HEK293 (cell line): ENCODE measurements around the gene ERBIN.
A peak's percentile ranks its signal among the peaks of the same experiment; 100 is the strongest.

Source experiments
- CTCF ChIA-PET: fragments of 350-600 bp; formaldehyde crosslinking; extraction: SDS; loops from one replicate; lab custom pipeline; 2021; ENCODE audit warnings: antibody characterized with exemption; lab: Yijun Ruan, JAX
- POLR2A ChIA-PET: fragments of 300-600 bp; formaldehyde crosslinking; extraction: SDS; loops from one replicate; lab custom pipeline; 2020; ENCODE audit warnings: antibody characterized with exemption, inconsistent platforms; lab: Yijun Ruan, JAX
- H3K27ac ChIP-seq: fragments of 200-500 bp; sonication (Bioruptor generic); 2 replicates; pipeline ENCODE4 v1.5.1; 2014; ENCODE audit warnings: low read depth, low read length, control low read depth, inconsistent platforms; ENCODE audit errors: extremely low read depth
- H3K36me3 ChIP-seq, 2 experiments: fragments of 200-500 bp in 1 of 2; sonication (Bioruptor generic) in 1 of 2; 1 replicate in 1 of 2; 2 replicates in 1 of 2; pipeline ENCODE4 v1.5.1; 2014 to 2017; ENCODE audit warnings: inconsistent platforms in 2 of 2, low read length in 2 of 2; ENCODE audit not compliant: control insufficient read depth in 2 of 2, insufficient read depth in 1 of 2
- H3K4me1 ChIP-seq: fragments of 200-500 bp; sonication (Bioruptor generic); 2 replicates; pipeline ENCODE4 v1.5.1; 2014; ENCODE audit warnings: mild to moderate bottlenecking, low read length, inconsistent platforms; ENCODE audit not compliant: control insufficient read depth, insufficient read depth
- H3K4me3 ChIP-seq: 2 replicates; pipeline ENCODE4 v1.5.1; 2011; ENCODE audit warnings: low read depth, mild to moderate bottlenecking, control low read depth, low read length, moderate library complexity
- H3K9me3 ChIP-seq: fragments of 200-500 bp; sonication (Bioruptor generic); 2 replicates; pipeline ENCODE4 v1.5.1; 2014; ENCODE audit warnings: low read depth, low read length, inconsistent platforms; ENCODE audit not compliant: control insufficient read depth, insufficient read depth
- HIC1 ChIP-seq: fragments of 450-650 bp; formaldehyde crosslinking; IDR thresholded peaks from 2 replicates; pipeline ENCODE4 v1.5.1; 2016; ENCODE audit warnings: missing biosample characterization, missing genetic modification characterization
- KLF9 ChIP-seq: fragments of 450-650 bp; formaldehyde crosslinking; IDR thresholded peaks from 2 replicates; pipeline ENCODE4 v1.5.1; 2016; ENCODE audit warnings: missing biosample characterization, missing genetic modification characterization, low read depth
- PRDM10 ChIP-seq: fragments of 450-650 bp; formaldehyde crosslinking; IDR thresholded peaks from 2 replicates; pipeline ENCODE4 v1.5.1; 2016; ENCODE audit warnings: missing biosample characterization, missing genetic modification characterization
- PRDM2 ChIP-seq: fragments of 450-650 bp; formaldehyde crosslinking; IDR thresholded peaks from 2 replicates; pipeline ENCODE4 v1.5.1; 2016; ENCODE audit warnings: missing biosample characterization, missing genetic modification characterization, borderline replicate concordance
- RBAK ChIP-seq: fragments of 450-650 bp; formaldehyde crosslinking; IDR thresholded peaks from 2 replicates; pipeline ENCODE4 v1.5.1; 2016; ENCODE audit warnings: missing biosample characterization, missing genetic modification characterization
- ZNF121 ChIP-seq: fragments of 450-650 bp; formaldehyde crosslinking; IDR thresholded peaks from 2 replicates; pipeline ENCODE4 v1.5.1; 2016; ENCODE audit warnings: missing biosample characterization, missing genetic modification characterization
- ZNF146 ChIP-seq: fragments of 450-650 bp; formaldehyde crosslinking; IDR thresholded peaks from 2 replicates; pipeline ENCODE4 v1.5.1; 2016; ENCODE audit warnings: missing biosample characterization, missing genetic modification characterization
- ZNF169 ChIP-seq: fragments of 450-650 bp; formaldehyde crosslinking; IDR thresholded peaks from 2 replicates; pipeline ENCODE4 v1.5.1; 2016; ENCODE audit warnings: missing biosample characterization, missing genetic modification characterization
- ZNF221 ChIP-seq: fragments of 450-650 bp; formaldehyde crosslinking; IDR thresholded peaks from 2 replicates; pipeline ENCODE4 v1.5.1; 2017; ENCODE audit warnings: missing biosample characterization, missing genetic modification characterization, borderline replicate concordance
- ZNF292 ChIP-seq: fragments of 450-650 bp; formaldehyde crosslinking; IDR thresholded peaks from 2 replicates; pipeline ENCODE4 v1.5.1; 2016; ENCODE audit warnings: low read depth, missing biosample characterization, missing genetic modification characterization, borderline replicate concordance
- ZNF513 ChIP-seq: fragments of 450-650 bp; IDR thresholded peaks from 2 replicates; pipeline ENCODE4 v1.5.1; 2018; ENCODE audit warnings: missing biosample characterization, missing genetic modification characterization
- ZNF621 ChIP-seq: fragments of 450-650 bp; formaldehyde crosslinking; IDR thresholded peaks from 2 replicates; pipeline ENCODE4 v1.5.1; 2017; ENCODE audit warnings: missing biosample characterization, missing genetic modification characterization
- ZNF639 ChIP-seq: fragments of 450-650 bp; formaldehyde crosslinking; IDR thresholded peaks from 2 replicates; pipeline ENCODE4 v1.5.1; 2016; ENCODE audit warnings: missing biosample characterization, missing genetic modification characterization
- ZNF776 ChIP-seq: fragments of 450-650 bp; formaldehyde crosslinking; IDR thresholded peaks from 2 replicates; pipeline ENCODE4 v1.5.0; 2017; ENCODE audit warnings: missing biosample characterization, missing genetic modification characterization, borderline replicate concordance
- ZNF792 ChIP-seq: fragments of 450-650 bp; formaldehyde crosslinking; IDR thresholded peaks from 2 replicates; pipeline ENCODE4 v1.5.1; 2016; ENCODE audit warnings: missing biosample characterization, missing genetic modification characterization
- ZXDB ChIP-seq: fragments of 450-650 bp; formaldehyde crosslinking; IDR thresholded peaks from 2 replicates; pipeline ENCODE4 v1.5.1; 2016; ENCODE audit warnings: missing biosample characterization, missing genetic modification characterization

Gene ERBIN

GRCh38 chr5:66001952-66002351 lies 75.6 kb downstream of the ERBIN start:
- H3K4me1 ChIP-seq, result no peaks in the 10 kb centered on the region; the same call in 1 of the 2 replicates
- ChIA-PET POLR2A (no interaction called here), CTCF (interaction anchor here (0.6 kb wide), 1 partner anchor 360 kb away, joined by 5 read pairs; no protein-coding TSS in a partner anchor)
- no peak overlapping the region for H3K4me3 ChIP-seq
- no peak overlapping the region for H3K27ac ChIP-seq
- no peaks in the 10 kb centered on the region for H3K9me3 ChIP-seq
- TF ChIP-seq ZNF121 (tag by site-specific recombination), result no peak
- peak; percentile 83 for TF ChIP-seq ZNF146 (tag by site-specific recombination)
- H3K36me3 ChIP-seq, result peaks cover 0 to 13% of the 10 kb centered on the region in 2 experiments; a peak in 1 of 3 replicates

GRCh38 chr5:66002415-66002814 lies 76.0 kb downstream of the ERBIN start:
- CTCF ChIA-PET, result interaction anchor here (0.6 to 1.4 kb wide), 3 partner anchors 221 to 360 kb away, joined by 3 to 5 read pairs (median 4); no protein-coding TSS in a partner anchor
- Histone ChIP-seq H3K4me3 (no peak overlapping the region), H3K4me1 (no peaks in the 10 kb centered on the region; the same call in 1 of the 2 replicates), H3K36me3 (peaks cover 0 to 13% of the 10 kb centered on the region in 2 experiments; a peak in 1 of 3 replicates), H3K9me3 (no peaks in the 10 kb centered on the region), H3K27ac (no peak overlapping the region)
- POLR2A ChIA-PET, result no interaction called here
- TF ChIP-seq KLF9 (tag by site-specific recombination) (no peak), ZNF621 (tag by site-specific recombination) (no peak), ZNF639 (no peak), ZNF221 (tag by site-specific recombination) (no peak), PRDM10 (no peak), ZNF513 (tag by site-specific recombination) (no peak), RBAK (tag by site-specific recombination) (no peak), HIC1 (tag by site-specific recombination) (no peak), ZXDB (tag by site-specific recombination) (no peak), ZNF792 (tag by site-specific recombination) (no peak)

- Histone ChIP-seq H3K4me1 (peaks cover 5% of the 10 kb centered on the region), H3K27ac (no peak overlapping the region), H3K36me3 (peaks cover 0 to 5% of the 10 kb centered on the region in 2 experiments; a peak in 1 of 3 replicates), H3K4me3 (no peak overlapping the region), H3K9me3 (no peaks in the 10 kb centered on the region)
- ChIA-PET POLR2A (no interaction called here), CTCF (no interaction called here)
- TF ChIP-seq ZNF292 (tag by site-specific recombination), result no peak
- no peak for TF ChIP-seq ZNF169 (tag by site-specific recombination)
- no peak for TF ChIP-seq ZNF146 (tag by site-specific recombination)
- no peak for TF ChIP-seq PRDM2 (tag by site-specific recombination)
- no peak for TF ChIP-seq ZNF776 (tag by site-specific recombination)
These were observed 77.8 kb downstream of the ERBIN start for GRCh38 chr5:66004216-66004615.
